Spleen (tissue), 11 donors: ENCODE data around the gene HAUS3. TPM values are rescaled to one million over a fixed set of nuclear protein-coding genes. Genes with fewer than 3 reads are reported as not detected.

Source experiments
- DNase-seq: peaks from one replicate; pipeline ENCODE4 v3.0.0-alpha.2; 2020
- H3K27ac ChIP-seq, 8 donors: fragments of 200-600 bp; sonication (generic) in 7 of 8; 1 replicate in 4 of 8; 2 replicates in 4 of 8; pipeline versions ENCODE4 v1.5.0 to v1.8.0; 2016 to 2021; ENCODE audit warnings: inconsistent platforms in 4 of 8, mild to moderate bottlenecking in 4 of 8, moderate library complexity in 1 of 8
- H3K27me3 ChIP-seq, 7 donors: fragments of 200-600 bp; sonication (generic) in 6 of 7; replicated peaks in 1 of 7; 1 replicate in 4 of 7; 2 replicates in 3 of 7; pipeline versions ENCODE4 v1.5.0 to v1.8.0; 2016 to 2021; ENCODE audit warnings: inconsistent platforms in 3 of 7, mild to moderate bottlenecking in 1 of 7
- H3K36me3 ChIP-seq, 6 donors: fragments of 200-600 bp; sonication (generic) in 5 of 6; 1 replicate in 4 of 6; 2 replicates in 2 of 6; pipeline versions ENCODE4 v1.5.0 to v1.8.0; 2016 to 2021; ENCODE audit warnings: inconsistent platforms in 2 of 6
- H3K4me1 ChIP-seq, 6 donors: fragments of 200-600 bp; sonication (generic) in 5 of 6; 1 replicate in 3 of 6; 2 replicates in 3 of 6; pipeline versions ENCODE4 v1.5.0 to v1.8.0; 2016 to 2021; ENCODE audit warnings: inconsistent platforms in 3 of 6
- H3K4me3 ChIP-seq, 8 donors: fragments of 200-600 bp; sonication (generic) in 7 of 8; 1 replicate in 4 of 8; 2 replicates in 4 of 8; pipeline versions ENCODE4 v1.5.0 to v1.8.0; 2016 to 2021; ENCODE audit warnings: inconsistent platforms in 4 of 8, mild to moderate bottlenecking in 4 of 8, moderate library complexity in 2 of 8
- H3K9me3 ChIP-seq, 8 donors: fragments of 200-600 bp; sonication (generic) in 7 of 8; 1 replicate in 4 of 8; 2 replicates in 4 of 8; pipeline versions ENCODE4 v1.5.0 to v1.8.0; 2016 to 2021; ENCODE audit warnings: inconsistent platforms in 4 of 8
- CTCF ChIP-seq, 11 experiments: fragments of 200-600 bp in 7 of 11; fragments of 450-650 bp in 4 of 11; sonication (generic) in 4 of 11; IDR thresholded peaks in 8 of 11; conservative IDR thresholded peaks in 3 of 11; 1 replicate in 7 of 11; 2 replicates in 4 of 11; pipeline versions ENCODE4 v1.4.0 to v1.8.0; 2016 to 2021; ENCODE audit warnings: antibody characterized with exemption in 11 of 11, inconsistent platforms in 4 of 11, mild to moderate bottlenecking in 1 of 11
- POLR2A ChIP-seq, 3 donors: fragments of 450-650 bp; IDR thresholded peaks; one replicate each; pipeline ENCODE4 v1.5.1; 2017; ENCODE audit warnings: antibody characterized with exemption in 3 of 3, mild to moderate bottlenecking in 1 of 3
- POLR2AphosphoS5 ChIP-seq, 3 donors: sonication (generic); formaldehyde crosslinking; IDR thresholded peaks; one replicate each; pipeline ENCODE4 v1.5.1; 2017; ENCODE audit warnings: antibody characterized with exemption in 3 of 3
- WGBS, 5 donors: extraction: QIAGEN DNeasy Blood & Tissue Kit in 3 of 5; methylation state at CpG; one replicate each; pipeline versions ENCODE4 v1.1.5 to v1.1.7; 2013 to 2018; 5-methylcytosine and 5-hydroxymethylcytosine counted together
- intact Hi-C: fragments of 100-400 bp; cut with DNase I; formaldehyde crosslinking; loops from one replicate; pipeline ENCODE4 v1.15.0; 2023; ENCODE audit warnings: low total_unique reads
- polyA plus RNA-seq, 3 donors: library from polyadenylated mRNA; stranded (reverse); fragments of 200-250 nt; gene quantifications; one replicate each; pipeline ENCODE4 v1.2.1, GENCODE V29; 2013
- total RNA-seq, 7 donors: library from RNA; depleted of rRNA in 3 of 7; stranded (reverse); fragments of >200 nt in 3 of 7; fragmentation: NEBNext Ultra II Directional in 4 of 7; extraction: Animal tissue kit (Norgen Biotek cat#: 25700) in 4 of 7; gene quantifications; one replicate each; pipeline versions ENCODE4 v1.1.0 to v1.2.1, GENCODE V29; 2016 to 2021
- donor health status: healthy with polysubstance abuse.
- donor health status: DM: no; HTN: no; CAD: no; lungs with moderate emphysema.
- donor health status: DM: no; HTN: no; CAD: no.
- donor health status: Bipolar disorder and iron deficiency.
- donor health status: healthy.
- donor health status: DM: no; HTN: no; CAD: no.
- donor health status: DM: yes; HTN: yes; CAD: no.

HAUS3 gene
- total and polyA plus RNA-seq, 10 donors: 10.3 to 22.4 (median 16.7) TPM

- Histone ChIP-seq H3K27me3 (no peaks in the 10 kb centered on the region), H3K27ac (no peak overlapping the region), H3K9me3 (no peaks in the 10 kb centered on the region), H3K4me1 (no peaks in the 10 kb centered on the region), H3K36me3 (peaks cover 0 to 19% (median 3%) of the 10 kb centered on the region in 6 donors), H3K4me3 (no peak overlapping the region)
- 76 to 86% (median 80%) methylated on average over 4 of the region's 4 CpGs for WGBS, 5 donors
- DNase-seq: no peak
- intact Hi-C loops: no loop called here
- no peak for TF ChIP-seq CTCF (IDR thresholded peaks at IDR 0.05 in 8 of 11, conservative IDR thresholded peaks at IDR 0.05 in 3 of 11)
- no peak for TF ChIP-seq POLR2A (IDR thresholded peaks at IDR 0.05)
These were observed 47.4 kb downstream of the HAUS3 start for GRCh38 chr4:2194496-2194895.

- no peaks in the 10 kb centered on the region for H3K27me3 ChIP-seq
- H3K4me3 ChIP-seq: no peak overlapping the region
- intact Hi-C loops: no loop called here
- WGBS, 5 donors: 88 to 93% (median 91%) methylated on average over 7 of the region's 7 CpGs
- H3K9me3 ChIP-seq: peaks cover 0 to 9% (median 0%) of the 10 kb centered on the region in 8 donors
- TF ChIP-seq POLR2A (IDR thresholded peaks at IDR 0.05) (no peak), POLR2AphosphoS5 (IDR thresholded peaks at IDR 0.05) (no peak), CTCF (IDR thresholded peaks at IDR 0.05 in 8 of 11, conservative IDR thresholded peaks at IDR 0.05 in 3 of 11) (no peak)
- no peak for DNase-seq
- H3K4me1 ChIP-seq: no peaks in the 10 kb centered on the region
- no peak overlapping the region for H3K27ac ChIP-seq
- peaks cover 0 to 16% (median 2%) of the 10 kb centered on the region in 6 donors for H3K36me3 ChIP-seq
These were observed 48.6 kb downstream of the HAUS3 start for GRCh38 chr4:2193326-2193725.

GRCh38 chr4:2186865-2187172 is 55.1 kb downstream of the HAUS3 start:
- Histone ChIP-seq H3K4me1 (no peaks in the 10 kb centered on the region), H3K27me3 (no peaks in the 10 kb centered on the region), H3K4me3 (no peak overlapping the region), H3K27ac (no peak overlapping the region), H3K36me3 (no peaks in the 10 kb centered on the region), H3K9me3 (peaks cover 0 to 44% (median 29%) of the 10 kb centered on the region in 8 donors)
- TF ChIP-seq POLR2AphosphoS5 (IDR thresholded peaks at IDR 0.05) (no peak), CTCF (IDR thresholded peaks at IDR 0.05 in 8 of 11, conservative IDR thresholded peaks at IDR 0.05 in 3 of 11) (no peak), POLR2A (IDR thresholded peaks at IDR 0.05) (no peak)
- intact Hi-C loops: no loop called here
- no peak for DNase-seq

GRCh38 chr4:2186133-2186864 is 55.6 kb downstream of the HAUS3 start:
- 56 to 76% (median 64%) methylated on average over 9 of the region's 9 CpGs for WGBS, 5 donors
- H3K36me3 ChIP-seq: no peaks in the 10 kb centered on the region
- intact Hi-C loops: no loop called here

More at GRCh38 chr4:2186133-2186864, 55.6 kb downstream of the HAUS3 start:
- no peak for DNase-seq
- TF ChIP-seq POLR2A (IDR thresholded peaks at IDR 0.05) (no peak), CTCF (IDR thresholded peaks at IDR 0.05 in 8 of 11, conservative IDR thresholded peaks at IDR 0.05 in 3 of 11) (no peak), POLR2AphosphoS5 (IDR thresholded peaks at IDR 0.05) (no peak)
- H3K27me3 ChIP-seq: no peaks in the 10 kb centered on the region
- no peak overlapping the region for H3K4me3 ChIP-seq
- no peaks in the 10 kb centered on the region for H3K4me1 ChIP-seq
- peaks cover 0 to 44% (median 29%) of the 10 kb centered on the region in 8 donors for H3K9me3 ChIP-seq
- H3K27ac ChIP-seq: no peak overlapping the region
